NCI-H460 (cell line): ENCODE results near the gene FZR1. TPM values are rescaled to one million over a fixed set of nuclear protein-coding genes. Genes with fewer than 3 reads are reported as not detected.

Experiments used
- DNase-seq: peaks from one replicate; pipeline ENCODE4 v3.0.0-alpha.2; 2016; ENCODE audit warnings: low read depth; ENCODE audit errors: extremely low read depth
- total RNA-seq: library from RNA; depleted of rRNA; stranded (reverse); fragments of >200 nt; shearing (Covaris generic); gene quantifications from 2 replicates; pipeline ENCODE4 v1.2.3, GENCODE V29; 2014

The FZR1 gene
- total RNA-seq, 1 experiment from 2014 or later, result 17.6 TPM

DNA sequence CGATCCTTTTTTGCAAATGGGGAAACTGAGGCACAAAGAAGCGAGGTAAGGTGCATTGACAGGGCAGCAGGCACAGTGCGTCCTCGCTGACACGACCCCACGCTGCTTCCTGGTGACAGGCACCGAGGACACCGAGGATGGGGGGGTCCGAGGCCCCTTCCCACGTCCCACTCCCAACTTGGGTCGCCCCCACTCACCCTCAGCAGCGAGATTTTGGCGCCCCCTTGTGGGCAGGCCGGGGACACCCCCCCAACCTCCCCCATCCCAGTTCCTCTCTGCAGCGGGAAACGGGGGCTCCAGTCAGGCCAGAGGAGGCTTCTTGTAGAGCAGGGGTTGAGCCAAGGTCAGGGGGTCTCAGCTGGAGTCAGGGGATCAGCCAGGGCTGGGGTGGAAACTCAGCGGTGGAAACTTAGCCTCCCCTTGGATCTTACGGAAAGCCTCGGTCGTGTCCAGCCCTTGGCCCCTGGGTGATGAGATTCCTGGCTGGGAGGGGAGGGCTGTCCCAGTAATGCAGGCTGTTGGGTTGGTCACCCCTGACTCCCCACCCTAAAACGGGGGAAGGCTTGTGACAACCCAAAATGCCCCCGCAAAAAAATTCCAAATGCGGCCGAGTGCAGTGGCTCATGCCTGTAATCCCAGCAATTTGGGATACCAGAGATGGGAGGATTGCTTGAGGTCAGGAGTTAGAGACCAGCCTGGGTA lies 34.0 kb upstream of the FZR1 start:
- DNase-seq, result no peak

DNA sequence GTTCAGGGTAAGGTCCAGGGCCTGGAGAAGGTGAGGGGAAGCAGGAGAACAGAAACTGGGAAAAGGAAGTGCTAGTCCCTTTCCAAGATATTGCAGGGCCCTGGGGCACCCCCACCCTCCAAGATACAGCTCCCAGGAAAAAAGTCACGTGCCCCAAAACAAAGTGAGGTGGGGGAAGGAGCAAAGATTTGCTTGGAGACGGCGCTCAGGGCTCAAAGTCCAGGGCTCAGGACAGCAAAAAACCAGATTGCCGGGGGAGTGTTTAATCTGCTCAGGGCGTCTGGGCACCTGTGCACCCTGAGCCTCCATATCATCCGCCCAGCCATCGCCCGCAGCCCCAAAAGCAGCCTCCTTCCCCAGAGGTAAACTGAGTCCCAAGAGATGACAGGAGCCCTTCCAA lies 32.1 kb upstream of the FZR1 start:
- DNase-seq, result no peak

DNA sequence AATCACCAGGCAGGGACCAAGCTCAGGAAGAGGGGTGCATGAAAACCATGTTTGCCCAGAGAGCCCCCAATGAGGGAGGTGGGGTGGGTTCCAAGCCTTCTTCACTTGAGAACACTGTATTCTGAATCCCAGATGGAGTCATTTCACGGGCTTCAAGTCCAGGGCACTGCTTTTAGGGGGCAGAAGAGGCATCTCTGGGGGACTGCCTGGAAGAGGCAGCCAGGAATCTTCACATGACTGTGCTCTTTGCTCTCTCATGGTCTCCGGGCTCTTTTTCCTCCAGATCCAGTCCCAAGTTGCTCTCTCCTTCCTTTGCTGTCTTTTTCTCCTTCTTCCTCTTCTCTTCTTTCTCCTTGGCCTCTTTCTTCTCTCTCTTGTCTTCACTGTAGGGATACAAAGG lies 31.5 kb upstream of the FZR1 start:
- no peak for DNase-seq

DNA sequence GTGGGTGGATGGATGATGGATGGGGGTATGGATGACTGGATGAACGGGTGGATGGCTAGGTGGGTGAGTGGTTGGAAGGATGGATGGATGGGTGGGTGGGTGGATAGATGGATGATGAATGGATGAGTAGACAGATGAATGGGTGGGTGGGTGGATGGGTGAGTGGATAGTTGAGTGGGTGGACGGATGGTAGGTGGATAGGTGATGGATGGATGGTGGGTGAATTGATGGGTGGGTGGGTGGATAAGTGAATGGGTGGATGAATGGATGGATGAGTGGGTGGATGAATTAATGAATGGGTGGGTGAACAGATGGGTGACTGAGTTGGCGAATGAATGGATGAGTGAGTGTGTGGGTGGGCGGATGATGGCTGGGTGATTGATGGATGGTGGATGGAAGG lies 30.7 kb upstream of the FZR1 start:
- DNase-seq, result no peak

DNA sequence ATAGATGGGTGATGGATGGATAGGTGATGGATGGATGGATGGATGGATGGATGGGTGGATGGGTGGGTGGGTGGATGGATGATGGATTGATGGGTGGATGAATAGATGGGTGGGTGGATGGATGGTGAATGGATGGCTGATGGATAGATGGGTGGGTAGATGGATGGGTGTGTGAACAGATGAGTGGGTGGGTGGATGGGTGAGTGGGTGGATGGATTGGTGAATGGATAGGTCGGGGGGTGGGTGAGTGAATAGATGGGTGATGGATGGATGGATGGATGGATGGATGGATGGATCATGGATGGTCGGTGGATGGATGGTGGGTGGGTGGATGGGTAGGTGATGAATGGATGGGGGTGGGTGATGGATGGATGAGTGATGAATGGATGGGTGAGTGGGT lies 29.3 kb upstream of the FZR1 start:
- no peak for DNase-seq

DNA sequence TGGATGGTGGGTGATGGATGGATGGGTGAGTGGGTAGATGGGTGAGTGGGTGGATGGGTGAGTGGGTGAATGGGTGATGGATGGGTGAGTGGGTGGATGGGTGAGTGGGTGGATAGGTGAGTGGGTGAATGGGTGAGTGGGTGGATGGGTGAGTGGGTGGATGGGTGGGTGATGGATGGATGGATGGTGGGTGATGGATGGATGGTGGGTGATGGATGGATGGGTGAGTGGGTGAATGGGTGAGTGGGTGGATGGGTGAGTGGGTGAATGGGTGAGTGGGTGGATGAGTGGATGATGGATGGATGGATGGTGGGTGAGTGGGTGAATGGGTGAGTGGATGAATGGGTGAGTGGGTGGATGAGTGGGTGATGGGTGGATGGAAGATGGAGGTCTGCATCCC lies 28.6 kb upstream of the FZR1 start:
- no peak for DNase-seq

DNA sequence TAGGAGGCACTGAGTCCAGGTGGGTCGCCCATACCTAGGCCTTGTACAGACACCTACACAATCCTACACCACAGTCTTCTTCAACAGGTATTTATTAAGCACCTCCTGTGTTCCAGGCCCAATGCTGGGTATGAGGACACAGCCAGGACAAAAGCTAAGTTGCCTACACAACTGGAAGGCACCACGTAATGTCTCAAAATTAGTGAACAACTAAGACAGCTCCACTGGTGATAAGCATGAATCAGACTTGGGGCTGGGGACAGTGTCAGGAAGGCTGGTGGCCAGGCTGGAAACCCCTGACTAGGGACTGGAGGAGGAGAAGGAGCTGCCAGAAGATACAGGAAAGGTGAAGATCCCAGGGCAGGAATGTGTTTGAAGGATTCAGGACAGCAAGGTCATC lies 28.2 kb upstream of the FZR1 start:
- DNase-seq, result no peak

DNA sequence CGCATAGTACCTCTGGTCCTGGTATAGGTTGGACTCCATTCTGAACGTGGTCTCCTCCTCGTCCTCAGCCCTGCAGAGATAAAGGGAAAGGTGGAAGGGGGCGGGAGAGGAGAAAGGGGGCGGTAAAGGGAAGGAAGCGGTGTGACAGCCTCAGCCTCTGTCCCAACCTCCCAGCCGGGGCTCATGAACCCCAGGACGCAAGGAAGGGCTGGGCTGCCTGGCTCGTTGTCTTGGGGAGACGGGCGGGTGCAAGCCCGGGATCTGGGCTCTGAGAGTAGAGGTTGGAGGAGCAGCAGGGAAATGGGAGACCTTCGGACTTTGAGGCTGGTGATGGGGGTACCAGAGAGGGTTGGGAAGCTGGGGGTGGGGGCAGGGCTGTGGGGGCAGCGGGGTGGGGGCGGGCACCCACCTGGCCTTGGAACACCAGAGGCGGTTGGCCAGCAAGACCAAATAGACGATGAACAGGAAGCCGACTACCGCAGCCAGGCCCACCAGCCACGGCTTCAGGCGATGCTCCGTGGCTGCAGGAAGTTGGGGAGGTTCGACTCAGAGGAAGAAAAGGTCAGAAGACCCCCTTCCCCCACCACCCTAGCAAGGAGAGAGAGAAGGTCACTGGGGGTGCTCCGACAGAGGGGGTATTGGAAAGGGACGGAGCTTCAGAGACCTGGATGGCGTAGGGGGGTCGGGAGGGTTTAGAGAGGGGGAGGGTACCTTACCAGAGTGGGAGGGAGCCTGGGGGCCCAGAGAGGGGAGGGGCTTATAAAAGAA lies 27.5 kb upstream of the FZR1 start:
- no peak for DNase-seq

DNA sequence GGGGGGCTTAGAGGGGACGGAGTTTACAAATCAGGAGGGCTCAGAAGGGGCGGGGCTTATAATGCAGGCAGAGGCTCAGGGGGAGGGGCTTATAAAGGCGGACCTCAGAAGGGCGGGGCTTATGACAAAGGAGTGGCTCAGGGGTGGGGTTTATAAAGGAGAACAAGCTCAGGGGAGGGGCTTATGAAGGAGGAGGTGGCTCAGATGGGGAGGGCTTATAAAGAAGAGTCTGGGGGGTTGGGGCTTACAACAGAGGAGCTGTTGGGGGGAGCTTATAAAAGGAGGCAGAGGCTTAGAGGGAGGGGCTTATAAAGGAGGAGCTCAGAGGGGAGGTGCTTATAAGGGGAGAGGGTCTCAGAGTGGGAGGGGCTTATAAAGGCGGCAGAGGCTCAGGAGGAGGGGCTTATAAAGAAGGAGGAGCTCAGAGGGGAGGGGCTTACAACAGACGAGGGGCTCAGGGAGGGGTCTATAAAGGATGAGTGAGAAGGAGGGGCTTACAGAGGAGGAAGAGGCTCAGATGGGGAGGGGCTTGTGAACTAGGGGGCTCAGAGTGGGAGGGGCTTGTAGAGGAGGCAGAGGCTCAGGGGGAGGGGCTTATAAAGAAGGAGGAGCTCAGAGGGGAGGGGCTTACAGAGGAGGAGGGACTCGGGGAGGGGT lies 26.8 kb upstream of the FZR1 start:
- no peak for DNase-seq

DNA sequence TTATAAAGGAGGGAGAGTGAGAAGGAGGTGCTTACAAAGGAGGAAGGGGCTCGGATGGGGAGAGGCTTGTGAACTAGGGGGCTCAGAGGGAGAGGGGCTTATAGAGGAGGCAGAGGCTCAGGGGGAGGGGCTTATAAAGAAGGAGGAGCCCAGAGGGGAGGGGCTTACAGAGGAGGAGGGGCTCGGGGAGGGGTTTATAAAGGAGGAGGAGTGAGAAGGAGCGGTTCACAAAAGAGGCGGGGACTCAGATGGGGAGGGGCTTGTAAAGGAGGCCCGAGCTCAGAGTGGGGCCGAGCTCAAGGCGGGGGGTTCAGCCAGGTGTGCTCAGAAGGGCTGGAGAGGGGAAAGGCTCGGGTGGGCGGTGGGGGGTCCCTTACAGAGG lies 26.3 kb upstream of the FZR1 start:
- no peak for DNase-seq

DNA sequence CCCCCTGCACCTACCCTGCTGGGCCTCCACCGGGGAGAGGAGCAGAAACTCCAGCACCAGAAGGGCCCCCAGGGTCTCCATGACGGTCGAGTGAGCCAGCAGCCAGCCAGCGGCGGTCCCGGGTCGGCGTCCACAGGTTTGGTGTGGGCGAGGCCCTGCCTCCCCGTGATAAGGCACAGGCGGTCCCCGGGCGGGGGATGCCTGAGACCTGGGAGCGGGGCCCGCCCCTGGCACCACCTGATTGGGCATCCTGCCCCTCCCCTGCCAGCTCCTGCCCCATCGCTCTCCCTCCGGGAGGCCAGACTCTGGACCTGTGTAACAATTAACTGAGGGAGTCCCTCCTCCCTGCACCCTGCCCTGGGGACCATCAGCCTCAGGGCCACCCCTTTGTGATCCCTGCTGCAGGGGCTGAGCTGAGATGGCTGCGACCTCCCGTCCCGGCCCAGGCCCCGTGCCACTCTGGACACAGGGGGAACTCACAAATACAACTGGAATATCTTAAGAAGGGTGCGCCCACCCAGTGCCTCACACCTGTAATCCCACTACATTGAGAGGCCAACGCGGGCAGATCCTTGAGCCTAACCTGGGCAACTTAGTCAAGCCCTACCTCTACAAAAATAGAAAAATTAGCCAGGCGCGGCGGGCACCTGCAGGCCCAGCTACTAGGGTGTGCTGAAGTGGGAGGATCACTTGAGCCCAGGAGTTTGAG lies 25.6 kb upstream of the FZR1 start, which contains the start of gene SMIM24:
Gene SMIM24, minus strand, starts transcription at position 143 of the 709 bp plus-strand sequence. Its CDS starts 62 bp downstream, at position 81.
- DNase-seq, result no peak

DNA sequence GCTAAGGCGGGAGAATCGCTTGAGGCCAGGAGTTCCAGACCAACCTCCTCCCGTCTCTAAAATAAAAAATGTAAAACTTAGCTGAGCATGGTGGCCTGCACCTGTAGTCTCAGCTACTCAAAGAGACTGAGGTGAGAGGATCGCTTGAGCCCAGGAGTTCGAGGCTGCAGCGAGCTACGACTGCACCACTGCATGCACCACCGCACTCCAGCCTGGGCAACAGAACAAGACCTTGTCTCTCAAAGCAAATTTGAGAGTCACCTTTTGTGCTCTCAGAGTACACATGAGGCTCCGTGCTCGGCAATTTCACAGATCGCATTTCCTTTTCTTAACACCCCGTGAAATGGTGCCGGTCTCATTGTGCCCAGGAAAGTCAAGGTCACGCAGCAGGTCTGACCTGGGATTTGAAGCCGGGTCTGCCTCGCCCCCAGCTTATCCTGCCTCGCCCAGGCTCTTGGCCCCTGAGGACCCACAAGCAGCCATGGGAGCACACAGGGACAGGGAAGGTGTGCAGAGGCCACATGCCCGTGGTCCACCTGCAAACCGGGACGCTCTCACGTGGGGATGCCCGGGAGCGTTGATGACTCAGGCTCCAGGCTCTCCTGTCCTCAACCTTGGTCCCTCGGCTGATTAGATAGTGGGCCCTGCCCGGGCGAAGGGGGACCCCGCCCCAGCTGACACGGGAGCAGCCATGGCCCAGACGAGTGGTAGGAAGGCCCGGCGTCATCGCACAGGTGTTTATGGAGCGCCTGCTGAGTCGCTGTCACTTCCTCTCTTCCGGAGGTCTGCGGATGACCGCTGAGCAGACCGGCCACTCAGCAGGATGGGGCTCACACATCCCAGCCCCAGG lies 24.6 kb upstream of the FZR1 start:
- no peak for DNase-seq

DNA sequence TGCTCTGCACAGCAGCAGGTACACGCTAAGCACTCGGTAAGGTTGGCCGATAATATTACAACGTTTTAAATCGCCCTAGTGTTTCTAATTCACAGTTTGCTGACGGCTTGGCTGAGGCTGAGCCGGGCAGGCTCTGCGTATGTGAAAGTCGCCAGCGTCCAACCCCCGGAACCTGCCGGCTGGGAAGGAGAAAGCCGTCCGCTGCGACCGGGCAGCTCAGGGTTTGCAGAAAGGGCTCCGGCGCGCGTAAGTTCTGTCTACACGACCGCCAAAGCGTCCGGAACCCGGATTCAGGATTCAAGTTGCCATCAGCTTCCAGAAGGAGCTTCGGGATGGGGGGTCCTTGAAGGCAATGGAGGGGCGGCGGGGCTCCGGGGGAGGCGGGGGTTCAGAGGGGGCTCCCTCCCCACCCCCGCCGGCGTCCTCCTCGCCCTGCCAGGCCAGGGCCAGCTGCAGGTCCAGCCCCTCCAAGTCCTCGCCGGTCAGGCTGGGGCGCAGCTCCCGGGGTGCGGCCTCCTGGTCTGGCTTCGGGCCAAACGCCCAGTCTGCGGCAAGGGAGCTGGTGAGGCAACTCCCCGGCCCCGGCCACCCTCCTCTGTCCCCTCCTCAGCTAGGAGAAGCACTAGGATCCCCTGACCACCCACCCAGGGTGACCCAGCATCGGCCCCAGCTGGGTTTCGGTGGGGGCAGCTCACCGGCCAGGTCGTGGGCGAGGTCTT lies 23.4 kb upstream of the FZR1 start:
- DNase-seq, result no peak

DNA sequence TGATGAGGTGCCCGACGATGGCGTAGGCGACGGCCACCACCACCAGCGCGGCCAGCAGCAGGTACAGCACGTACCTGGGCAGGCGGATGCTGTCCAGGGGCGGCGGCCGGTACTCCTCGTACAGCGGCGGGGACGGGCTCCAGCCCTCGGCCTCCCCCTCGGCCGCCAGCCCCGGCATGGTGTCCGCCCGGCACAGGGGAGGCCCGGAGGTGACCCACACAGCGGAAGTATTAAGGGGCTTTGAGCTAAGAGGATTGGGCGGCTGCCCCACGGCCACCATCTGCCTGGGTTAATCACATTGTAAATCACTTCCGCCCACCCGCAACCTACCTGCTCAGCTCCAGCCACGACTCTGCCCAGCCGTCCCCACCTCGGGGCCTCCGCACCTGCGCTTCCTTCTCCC lies 22.9 kb upstream of the FZR1 start, which contains the start of gene SMIM44:
Gene SMIM44, minus strand, starts transcription at position 216 of the 403 bp plus-strand sequence. Its CDS starts 38 bp downstream, at position 178.
- no peak for DNase-seq

DNA sequence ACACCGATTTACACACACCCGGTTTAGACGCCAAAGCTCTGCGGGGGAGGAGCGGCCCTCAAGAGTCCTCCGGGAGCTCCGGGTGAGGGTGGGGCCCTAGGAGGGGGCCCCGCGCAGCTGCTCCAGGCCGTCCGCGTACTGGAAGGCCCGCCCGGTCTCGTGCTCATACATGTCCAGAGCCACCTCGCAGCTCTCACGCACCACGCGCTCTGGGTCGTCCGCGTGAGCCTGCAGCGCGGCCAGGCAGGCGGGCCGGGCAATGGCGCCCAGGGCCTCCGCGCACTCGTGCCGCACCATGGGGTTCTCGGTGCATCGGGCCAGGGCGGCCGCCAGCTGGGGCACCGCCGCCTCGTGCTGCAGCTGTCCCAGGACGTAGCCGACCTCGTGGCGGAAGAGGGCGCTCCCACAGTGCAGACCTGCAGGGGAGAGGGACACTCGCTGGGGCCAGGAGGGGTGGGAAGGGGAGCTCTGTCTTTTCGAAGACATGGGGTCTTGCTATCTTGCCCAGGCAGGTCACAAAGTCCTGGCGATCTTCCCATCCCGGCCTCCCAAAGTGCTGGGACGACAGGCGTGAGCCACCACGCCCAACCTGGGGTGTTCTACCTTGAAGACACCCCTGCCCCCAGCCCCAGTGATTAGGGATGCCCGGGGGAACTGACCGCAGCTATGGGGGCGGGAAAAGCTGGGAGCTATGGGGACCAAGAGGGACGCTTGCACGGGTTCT lies 14.6 kb upstream of the FZR1 start:
- DNase-seq, result no peak

DNA sequence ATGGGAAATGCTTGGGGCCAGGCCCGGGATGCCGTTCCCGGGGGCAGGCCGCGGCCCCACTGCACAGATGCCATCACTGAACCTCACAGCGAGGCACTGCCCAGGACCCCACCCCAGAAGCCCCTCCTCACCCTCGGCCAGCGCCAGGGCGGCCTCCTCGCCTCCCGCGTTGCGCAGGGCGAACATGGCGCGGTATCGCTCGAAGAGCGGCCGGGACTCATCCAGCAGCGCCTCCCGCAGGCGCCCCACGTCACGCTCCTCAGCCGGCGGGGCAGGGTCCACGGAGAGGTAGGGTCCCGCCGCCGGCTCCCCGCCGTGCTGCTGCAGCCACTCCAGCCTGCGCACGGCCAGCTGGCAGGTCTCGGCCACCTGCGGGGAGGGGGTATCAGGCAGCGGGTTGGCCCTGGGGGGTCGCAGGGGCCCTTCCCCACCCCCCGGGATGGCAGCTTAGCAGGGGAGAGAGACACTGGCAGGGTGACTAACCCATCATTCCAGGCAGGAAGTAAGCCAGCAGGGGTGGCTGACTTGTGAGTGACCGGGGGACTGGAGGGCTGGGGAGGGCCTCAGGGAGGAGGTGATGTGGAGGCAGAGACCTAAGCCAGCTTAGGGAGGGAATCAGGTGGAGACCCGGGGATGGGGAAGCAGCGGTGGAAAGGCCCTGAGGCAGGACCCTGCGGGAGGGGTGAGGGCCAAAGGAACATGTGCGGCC lies 13.8 kb upstream of the FZR1 start:
- DNase-seq, result no peak

DNA sequence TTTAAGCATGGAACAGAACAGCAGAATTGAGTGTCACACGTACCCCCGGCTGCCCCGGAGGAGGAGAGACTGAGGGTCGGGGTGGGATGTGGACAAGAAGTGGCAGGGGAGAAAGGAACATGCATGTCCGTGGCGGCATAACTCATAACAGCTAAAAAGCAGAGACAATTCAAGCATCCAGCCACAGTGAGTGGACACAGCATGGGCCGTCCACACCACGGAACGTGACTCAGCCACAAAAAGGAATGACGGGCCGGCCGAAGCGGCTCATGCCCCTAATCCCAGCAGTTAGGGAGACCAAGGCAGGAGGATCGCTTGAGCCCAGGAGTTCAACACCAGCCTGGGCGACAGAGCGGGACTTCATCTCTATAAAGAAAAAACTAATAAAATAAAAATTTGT lies 13.2 kb upstream of the FZR1 start:
- DNase-seq, result no peak

DNA sequence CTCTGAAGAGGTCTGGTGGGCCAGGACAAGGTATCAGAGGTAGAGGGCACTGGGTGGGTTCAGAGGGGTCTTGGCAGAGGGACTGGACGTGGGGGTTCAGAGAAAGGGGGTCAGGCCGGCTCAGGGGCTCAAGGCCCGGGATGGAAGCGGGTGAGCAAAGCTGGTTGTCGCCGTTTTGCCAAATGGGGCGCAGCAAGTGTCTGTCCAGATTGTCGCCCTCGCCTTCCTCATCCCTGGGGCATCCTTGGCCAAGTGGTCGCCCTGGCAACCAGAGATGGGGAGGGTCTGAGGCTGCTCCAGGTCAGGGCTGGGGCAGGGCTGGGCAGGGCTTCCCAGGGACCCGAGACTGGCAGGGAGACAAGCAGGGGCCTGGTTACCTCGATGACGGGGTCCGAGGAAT lies 12.5 kb upstream of the FZR1 start:
- no peak for DNase-seq
